PC-9 (cell line): ENCODE measurements around the gene KLHL30. TPM values are rescaled to one million over a fixed set of nuclear protein-coding genes. Genes with fewer than 3 reads are reported as not detected.
A peak's percentile ranks its signal among the peaks of the same experiment; 100 is the strongest.

Experiments used
- BruUV-seq: library from RNA; stranded (reverse); fragments of 400-500 nt; replicated peaks from 2 replicates; lab custom pipeline; 2021; lab: Mats Ljungman, UMichigan
- CTCF ChIA-PET: fragments of 300-600 bp; sonication (Branson Sonifier 250); formaldehyde crosslinking; loops from one replicate; lab custom pipeline; 2022; ENCODE audit warnings: antibody characterized with exemption; lab: Charles Lee
- POLR2A ChIA-PET: fragments of 300-600 bp; sonication (Branson Sonifier 250); formaldehyde crosslinking; loops from one replicate; lab custom pipeline; 2022; ENCODE audit warnings: antibody characterized with exemption; ENCODE audit not compliant: unreplicated experiment; lab: Charles Lee
- DNase-seq, 2 experiments: peaks; one replicate each; pipeline versions ENCODE4 v3.0.0 to v3.0.0-alpha.2; 2015 to 2022; ENCODE audit warnings: mixed read lengths in 1 of 2
- H2AFZ ChIP-seq: fragments of 200-600 bp; sonication (generic); 2 replicates; pipeline ENCODE4 v1.8.1; 2017; ENCODE audit warnings: antibody characterized with exemption
- H3F3A ChIP-seq: fragments of 200-600 bp; sonication (generic); 2 replicates; pipeline ENCODE4 v1.8.1; 2017; ENCODE audit warnings: antibody characterized with exemption, mild to moderate bottlenecking, low read depth; ENCODE audit not compliant: insufficient read depth
- H3K27ac ChIP-seq: fragments of 200-600 bp; sonication (generic); 2 replicates; pipeline ENCODE4 v1.6.1; 2016; ENCODE audit warnings: mixed run types
- H3K27me3 ChIP-seq: fragments of 200-600 bp; sonication (generic); 2 replicates; pipeline ENCODE4 v1.6.1; 2016; ENCODE audit warnings: low read depth, mixed run types; ENCODE audit not compliant: insufficient read depth
- H3K36me3 ChIP-seq: fragments of 200-600 bp; sonication (generic); 2 replicates; pipeline ENCODE4 v1.6.1; 2016; ENCODE audit warnings: low read depth, mixed run types
- H3K4me1 ChIP-seq: fragments of 200-600 bp; sonication (generic); replicated peaks from 2 replicates; pipeline ENCODE4 v1.6.1; 2016; ENCODE audit warnings: mixed run types; ENCODE audit not compliant: insufficient read depth
- H3K4me2 ChIP-seq: fragments of 200-600 bp; sonication (generic); 2 replicates; pipeline ENCODE4 v1.6.1; 2017; ENCODE audit warnings: mixed run types
- H3K4me3 ChIP-seq: fragments of 200-600 bp; sonication (generic); 2 replicates; pipeline ENCODE4 v1.6.1; 2016; ENCODE audit warnings: mixed run types
- H3K79me2 ChIP-seq: fragments of 200-600 bp; sonication (generic); 2 replicates; pipeline ENCODE4 v1.6.1; 2017; ENCODE audit warnings: low read depth, mixed run types
- H3K9me2 ChIP-seq: fragments of 200-600 bp; sonication (generic); 2 replicates; pipeline ENCODE4 v1.8.1; 2017; ENCODE audit warnings: mild to moderate bottlenecking; ENCODE audit not compliant: insufficient read depth
- H3K9me3 ChIP-seq: fragments of 200-600 bp; sonication (generic); 2 replicates; pipeline ENCODE4 v1.8.1; 2016; ENCODE audit warnings: low read depth; ENCODE audit not compliant: insufficient read depth
- H4K20me1 ChIP-seq: fragments of 200-600 bp; sonication (generic); 2 replicates; pipeline ENCODE4 v1.8.1; 2017; ENCODE audit not compliant: insufficient read depth
- CTCF ChIP-seq: fragments of 200-600 bp; sonication (generic); conservative IDR thresholded peaks from 2 replicates; pipeline ENCODE4 v1.6.1; 2017; ENCODE audit warnings: mixed run types, antibody characterized with exemption, mild to moderate bottlenecking, moderate library complexity
- EZH2 ChIP-seq: fragments of 200-600 bp; sonication (generic); IDR thresholded peaks from 2 replicates; pipeline ENCODE4 v1.8.0; 2017; ENCODE audit warnings: antibody characterized with exemption, low read depth
- intact Hi-C: fragments of 100-400 bp; cut with micrococcal nuclease; formaldehyde crosslinking; loops from one replicate; pipeline ENCODE4 v1.10.0; 2022; ENCODE audit not compliant: unreplicated experiment
- total RNA-seq: library from RNA; stranded (reverse); gene quantifications from 2 replicates; pipeline ENCODE4 v1.2.3, GENCODE V29; 2021

Gene KLHL30
- total RNA-seq, 1 experiment from 2014 or later = 1.2 TPM

- no peaks in the 10 kb centered on the region for H3K27me3 ChIP-seq
- TF ChIP-seq CTCF (no peak), EZH2 (no peak)
- no peaks in the 10 kb centered on the region for H3K9me3 ChIP-seq
- no peaks in the 10 kb centered on the region for H3K36me3 ChIP-seq
- no peaks in the 10 kb centered on the region for H4K20me1 ChIP-seq
- no TSS peak for BruUV-seq
- no peak overlapping the region for H3K4me3 ChIP-seq
- H3K9me2 ChIP-seq = no peaks in the 10 kb centered on the region
- no peak overlapping the region for H2AFZ ChIP-seq
- ChIA-PET POLR2A (interaction anchor here (0.6 kb wide), 1 partner anchor 137 kb away, joined by 5 read pairs; the partner anchor contains the start of gene PER2), CTCF (interaction anchor here (0.7 kb wide), 1 partner anchor 214 kb away, joined by 3 read pairs; no protein-coding TSS in a partner anchor)
- intact Hi-C loops = no loop called here
- H3F3A ChIP-seq = peaks cover 4% of the 10 kb centered on the region; the same call in 1 of the 2 replicates
- H3K27ac ChIP-seq = no peak overlapping the region
- no peaks in the 10 kb centered on the region for H3K79me2 ChIP-seq
- no peak for DNase-seq
- H3K4me2 ChIP-seq = no peak overlapping the region
- H3K4me1 ChIP-seq = peaks cover 3% of the 10 kb centered on the region; the same call in 1 of the 2 replicates
Observed at GRCh38 chr2:238151205-238151604, 12.7 kb downstream of the KLHL30 start.

GRCh38 chr2:238151628-238152235 is 13.3 kb downstream of the KLHL30 start:
- Histone ChIP-seq H3K9me3 (no peaks in the 10 kb centered on the region), H3K9me2 (no peaks in the 10 kb centered on the region), H3K4me3 (no peak overlapping the region), H3K36me3 (no peaks in the 10 kb centered on the region), H3K4me1 (no peaks in the 10 kb centered on the region), H3K79me2 (no peaks in the 10 kb centered on the region), H2AFZ (no peak overlapping the region), H4K20me1 (no peaks in the 10 kb centered on the region), H3K27me3 (no peaks in the 10 kb centered on the region), H3K4me2 (no peak overlapping the region), H3F3A (peaks cover 4% of the 10 kb centered on the region; the same call in 1 of the 2 replicates), H3K27ac (no peak overlapping the region)
- ChIA-PET POLR2A (no interaction called here), CTCF (interaction anchor here (0.7 kb wide), 1 partner anchor 214 kb away, joined by 3 read pairs; no protein-coding TSS in a partner anchor)
- intact Hi-C loops = no loop called here
- BruUV-seq = no TSS peak
- DNase-seq = no peak
- TF ChIP-seq CTCF (no peak), EZH2 (no peak)

GRCh38 chr2:238152771-238153688 is 14.6 kb downstream of the KLHL30 start:
- H4K20me1 ChIP-seq = no peaks in the 10 kb centered on the region
- no peak overlapping the region for H3K27ac ChIP-seq
- intact Hi-C loops = no loop called here
- no peak for DNase-seq
- ChIA-PET CTCF (interaction anchor here (0.6 kb wide), 1 partner anchor 636 kb away, joined by 3 read pairs; no protein-coding TSS in a partner anchor), POLR2A (no interaction called here)
- no peaks in the 10 kb centered on the region for H3K9me3 ChIP-seq
- H3K36me3 ChIP-seq = no peaks in the 10 kb centered on the region
- no peaks in the 10 kb centered on the region for H3K9me2 ChIP-seq
- H3K27me3 ChIP-seq = no peaks in the 10 kb centered on the region
- H3K4me2 ChIP-seq = no peak overlapping the region
- no peaks in the 10 kb centered on the region; the same call in 1 of the 2 replicates for H3F3A ChIP-seq
- no peak overlapping the region for H2AFZ ChIP-seq
- no TSS peak for BruUV-seq
- TF ChIP-seq EZH2 (no peak), CTCF (peak; percentile 46; the same call in 1 of the 2 replicates)
- no peaks in the 10 kb centered on the region for H3K79me2 ChIP-seq
- no peak overlapping the region for H3K4me3 ChIP-seq
- H3K4me1 ChIP-seq = no peaks in the 10 kb centered on the region
